ENCODE measurements around the gene SLC4A5. TPM values are rescaled to one million over a fixed set of nuclear protein-coding genes. Genes with fewer than 3 reads are reported as not detected.
A peak's percentile ranks its signal among the peaks of the same experiment; 100 is the strongest.

SLC4A5 gene
- total and polyA plus RNA-seq, 7 donors = under 0.01 to 12.2 (median 1.8) TPM

DNA sequence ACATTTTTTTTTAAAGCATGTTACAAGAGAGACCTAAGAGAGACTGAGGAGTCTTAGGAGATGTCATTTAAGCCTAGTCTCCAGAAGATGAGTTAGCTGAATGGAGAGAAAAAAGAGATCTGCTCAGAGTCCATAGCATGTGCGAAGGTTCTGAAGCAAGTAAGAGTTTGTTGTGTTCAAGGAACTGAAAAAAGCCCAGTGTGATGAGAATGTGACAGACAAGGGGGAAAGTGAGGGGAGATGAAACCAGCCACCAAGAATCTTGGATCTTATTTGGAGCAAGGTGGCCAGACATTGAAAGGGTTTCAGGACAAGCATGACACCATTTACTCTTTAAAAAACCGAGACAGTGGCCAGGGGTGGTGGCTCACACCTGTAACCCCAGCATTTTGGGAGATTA is 159.3 kb downstream of the SLC4A5 start:
- intact Hi-C loops (cut with DNase I) = no loop called here
- Histone ChIP-seq H3K36me3 (no peaks in the 10 kb centered on the region), H3K9me3 (no peaks in the 10 kb centered on the region)

DNA sequence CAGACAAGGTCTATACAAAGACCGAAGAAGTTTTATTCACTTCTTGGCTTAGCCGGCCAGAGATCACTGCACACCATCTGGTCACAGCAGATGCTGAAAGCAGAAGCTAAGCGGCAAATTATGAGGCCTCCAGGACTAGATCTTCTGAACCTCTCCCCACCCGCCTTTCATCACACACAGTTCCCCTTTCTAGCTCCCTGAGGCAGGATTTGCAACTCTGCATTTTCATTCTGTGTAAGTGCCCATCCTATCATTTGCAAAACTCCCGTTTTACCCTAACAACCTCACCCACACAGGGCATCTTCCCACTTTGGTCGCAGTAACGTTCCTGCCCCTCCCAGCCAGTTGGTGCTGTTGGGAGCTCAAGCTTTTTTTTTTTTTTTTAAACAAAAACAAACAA is 161.5 kb downstream of the SLC4A5 start:
- no peak overlapping the region for H3K4me3 ChIP-seq
- intact Hi-C loops (cut with DNase I) = no loop called here
- no peaks in the 10 kb centered on the region for H3K27me3 ChIP-seq
- TF ChIP-seq EP300 (IDR thresholded peaks at IDR 0.05) (no peak), POLR2AphosphoS5 (IDR thresholded peaks at IDR 0.05) (peak in 1 of 4 donors; percentile 10)
- TF ChIP-seq, protein P1, sequence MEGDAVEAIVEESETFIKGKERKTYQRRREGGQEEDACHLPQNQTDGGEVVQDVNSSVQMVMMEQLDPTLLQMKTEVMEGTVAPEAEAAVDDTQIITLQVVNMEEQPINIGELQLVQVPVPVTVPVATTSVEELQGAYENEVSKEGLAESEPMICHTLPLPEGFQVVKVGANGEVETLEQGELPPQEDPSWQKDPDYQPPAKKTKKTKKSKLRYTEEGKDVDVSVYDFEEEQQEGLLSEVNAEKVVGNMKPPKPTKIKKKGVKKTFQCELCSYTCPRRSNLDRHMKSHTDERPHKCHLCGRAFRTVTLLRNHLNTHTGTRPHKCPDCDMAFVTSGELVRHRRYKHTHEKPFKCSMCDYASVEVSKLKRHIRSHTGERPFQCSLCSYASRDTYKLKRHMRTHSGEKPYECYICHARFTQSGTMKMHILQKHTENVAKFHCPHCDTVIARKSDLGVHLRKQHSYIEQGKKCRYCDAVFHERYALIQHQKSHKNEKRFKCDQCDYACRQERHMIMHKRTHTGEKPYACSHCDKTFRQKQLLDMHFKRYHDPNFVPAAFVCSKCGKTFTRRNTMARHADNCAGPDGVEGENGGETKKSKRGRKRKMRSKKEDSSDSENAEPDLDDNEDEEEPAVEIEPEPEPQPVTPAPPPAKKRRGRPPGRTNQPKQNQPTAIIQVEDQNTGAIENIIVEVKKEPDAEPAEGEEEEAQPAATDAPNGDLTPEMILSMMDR (IDR thresholded peaks at IDR 0.05) = no peak
- H3K9me3 ChIP-seq = no peaks in the 10 kb centered on the region
- H3K4me1 ChIP-seq = peaks cover 0 to 17% (median 13%) of the 10 kb centered on the region in 4 donors
- 33 to 37% methylated on average over 7 of the region's 7 CpGs for WGBS, 2 donors
- peak; percentile 72 for DNase-seq
- H3K27ac ChIP-seq = peak overlapping the region in 2 of 4 donors; percentile 3 to 16
- H3K36me3 ChIP-seq = no peaks in the 10 kb centered on the region

More for the DNA sequence above, 159.3 kb downstream of the SLC4A5 start:
- no peak for DNase-seq
- H3K27ac ChIP-seq = no peak overlapping the region
- no peaks in the 10 kb centered on the region for H3K27me3 ChIP-seq
- H3K4me3 ChIP-seq = no peak overlapping the region
- WGBS, 2 donors = 78 to 80% methylated on average over 2 of the region's 2 CpGs
- TF ChIP-seq POLR2A (IDR thresholded peaks at IDR 0.05) (no peak), POLR2AphosphoS5 (IDR thresholded peaks at IDR 0.05) (no peak), EP300 (IDR thresholded peaks at IDR 0.05) (no peak)
- TF ChIP-seq, protein P1 (IDR thresholded peaks at IDR 0.05) = no peak
- peaks cover 0 to 5% (median 2%) of the 10 kb centered on the region in 4 donors for H3K4me1 ChIP-seq

DNA sequence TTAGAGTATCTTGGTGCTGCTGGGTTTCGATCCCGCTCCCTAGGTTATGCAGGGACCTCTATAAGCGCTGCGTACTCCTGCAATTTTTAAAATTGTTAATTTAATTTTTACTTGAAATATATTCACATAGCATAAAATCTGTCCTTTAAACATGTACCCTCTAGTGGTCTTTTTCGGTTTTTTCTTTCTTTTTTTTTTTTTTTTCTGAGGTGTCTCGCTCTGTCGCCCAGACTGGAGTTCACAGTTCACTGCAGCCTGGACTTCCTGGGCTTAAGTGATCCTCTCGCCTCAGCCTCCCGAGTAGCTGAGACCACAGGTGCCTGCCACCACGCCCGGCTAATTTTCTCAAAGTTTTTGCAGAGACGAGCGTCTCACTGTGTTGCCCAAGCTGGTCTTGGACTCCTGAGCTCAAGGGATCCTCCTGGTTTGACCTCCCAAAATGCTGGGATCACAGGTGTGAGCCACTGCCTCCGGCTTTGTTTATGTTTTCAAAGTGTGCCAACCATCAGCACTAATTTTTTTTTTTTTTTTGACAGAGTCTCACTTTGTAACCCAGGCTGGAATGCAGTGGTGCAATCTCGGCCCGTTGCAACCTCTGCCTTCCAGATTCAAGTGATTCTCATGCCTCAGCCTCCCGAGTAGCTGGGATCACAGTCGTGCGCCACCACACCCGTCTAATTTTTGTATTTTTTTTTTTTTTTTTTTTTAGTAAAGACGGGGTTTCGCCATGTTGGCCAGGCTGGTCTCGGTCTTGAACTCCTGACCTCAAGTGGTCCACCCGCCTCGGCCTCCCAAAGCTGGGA is 164.0 kb downstream of the SLC4A5 start:
- H3K27ac ChIP-seq = peak overlapping the region; percentile 96 to 99 (median 97)
- TF ChIP-seq, protein P1 (IDR thresholded peaks at IDR 0.05) = peak in 3 of 4 experiments; percentile 21 to 44 (median 23)
- no peak for TF ChIP-seq EP300 (IDR thresholded peaks at IDR 0.05)
- H3K4me1 ChIP-seq = peaks cover 0 to 39% (median 31%) of the 10 kb centered on the region in 4 donors
- peak overlapping the region; percentile 71 to 98 (median 86) for H3K4me3 ChIP-seq
- H3K9me3 ChIP-seq = no peaks in the 10 kb centered on the region
- no peaks in the 10 kb centered on the region for H3K36me3 ChIP-seq
- intact Hi-C loops (cut with DNase I) = loop anchor here (2.0 kb wide), 2 partner anchors 20 to 30 kb away; partner anchors contain the start of gene MTHFD2
- H3K27me3 ChIP-seq = no peaks in the 10 kb centered on the region
- WGBS, 2 donors = 40 to 52% methylated on average over 25 of the region's 25 CpGs
- DNase-seq = no peak

DNA sequence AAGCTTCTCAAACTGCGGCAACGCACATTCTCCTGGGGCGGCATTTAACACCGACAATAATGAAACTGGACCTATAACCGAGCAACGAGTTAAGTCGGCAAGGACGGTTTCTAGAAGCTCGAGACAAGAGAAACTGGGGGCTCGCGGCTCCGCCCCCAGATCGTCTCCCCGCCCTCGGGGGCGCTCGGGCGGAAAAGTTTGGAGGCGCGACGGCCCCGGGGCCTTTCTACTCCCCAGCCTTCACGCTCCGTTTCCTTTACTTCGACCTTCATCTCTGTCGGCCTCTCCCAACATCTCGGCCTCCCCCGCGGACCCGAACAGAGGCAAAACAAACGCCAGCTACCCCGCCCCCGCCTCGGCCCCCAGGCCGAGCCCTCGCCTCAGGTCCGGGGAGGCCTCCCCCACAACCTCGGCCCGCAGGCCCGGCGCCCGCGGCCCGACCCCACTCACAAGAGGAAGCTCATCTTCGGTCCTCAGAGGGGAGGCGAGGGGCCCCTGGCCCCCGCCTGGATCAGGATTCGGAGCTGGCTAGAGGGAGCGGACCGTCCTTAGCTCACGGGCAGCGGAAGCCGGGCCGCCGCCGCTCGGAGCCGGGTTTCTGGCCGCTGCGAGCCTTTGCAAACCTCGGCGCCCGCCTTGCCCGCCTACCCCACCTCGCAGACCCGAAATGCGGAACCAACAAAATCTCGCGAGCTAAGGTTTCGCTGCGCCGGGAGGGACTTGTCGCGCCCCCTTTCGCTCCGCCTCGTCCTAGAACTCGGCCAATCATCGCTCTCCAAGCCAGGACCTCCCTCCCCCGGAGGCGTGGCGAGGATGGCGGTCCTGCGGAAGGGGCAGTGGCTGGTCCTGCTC is 164.8 kb downstream of the SLC4A5 start, which contains the start of gene MOB1A:
MOB1A (minus strand) TSS at position 669 of the 852 bp plus-strand sequence; CDS start at position 464, 205 bp downstream.
- H3K4me3 ChIP-seq = peak within 1 kb of the TSS; percentile 71 to 98 (median 86)
- peak within 1 kb of the TSS; percentile 96 to 99 (median 97) for H3K27ac ChIP-seq
- H3K36me3 ChIP-seq = no peaks in the 10 kb centered on the region
- TF ChIP-seq, protein P1 (IDR thresholded peaks at IDR 0.05) = no peak
- no peak for TF ChIP-seq EP300 (IDR thresholded peaks at IDR 0.05)
- TF ChIP-seq POLR2A (IDR thresholded peaks at IDR 0.05) = peak; percentile 82 to 87
- TF ChIP-seq POLR2AphosphoS5 (IDR thresholded peaks at IDR 0.05) = peak; percentile 90 to 97 (median 96)
- DNase-seq = peak; percentile 98
- intact Hi-C loops (cut with DNase I) = loop anchor here (2.0 kb wide), 2 partner anchors 20 to 30 kb away; partner anchors contain the start of gene MTHFD2
- H3K9me3 ChIP-seq = no peaks in the 10 kb centered on the region
- H3K4me1 ChIP-seq = peaks cover 0 to 40% (median 35%) of the 10 kb centered on the region in 4 donors
- H3K27me3 ChIP-seq = no peaks in the 10 kb centered on the region
- 1% methylated on average over 84 of the region's 84 CpGs for WGBS, 2 donors
